ENCODE measurements around the gene SYNRG. TPM values are rescaled to one million over a fixed set of nuclear protein-coding genes. Genes with fewer than 3 reads are reported as not detected.

Gene SYNRG
- total and polyA plus RNA-seq, 8 donors = 7.4 to 26.0 (median 17.0) TPM

DNA sequence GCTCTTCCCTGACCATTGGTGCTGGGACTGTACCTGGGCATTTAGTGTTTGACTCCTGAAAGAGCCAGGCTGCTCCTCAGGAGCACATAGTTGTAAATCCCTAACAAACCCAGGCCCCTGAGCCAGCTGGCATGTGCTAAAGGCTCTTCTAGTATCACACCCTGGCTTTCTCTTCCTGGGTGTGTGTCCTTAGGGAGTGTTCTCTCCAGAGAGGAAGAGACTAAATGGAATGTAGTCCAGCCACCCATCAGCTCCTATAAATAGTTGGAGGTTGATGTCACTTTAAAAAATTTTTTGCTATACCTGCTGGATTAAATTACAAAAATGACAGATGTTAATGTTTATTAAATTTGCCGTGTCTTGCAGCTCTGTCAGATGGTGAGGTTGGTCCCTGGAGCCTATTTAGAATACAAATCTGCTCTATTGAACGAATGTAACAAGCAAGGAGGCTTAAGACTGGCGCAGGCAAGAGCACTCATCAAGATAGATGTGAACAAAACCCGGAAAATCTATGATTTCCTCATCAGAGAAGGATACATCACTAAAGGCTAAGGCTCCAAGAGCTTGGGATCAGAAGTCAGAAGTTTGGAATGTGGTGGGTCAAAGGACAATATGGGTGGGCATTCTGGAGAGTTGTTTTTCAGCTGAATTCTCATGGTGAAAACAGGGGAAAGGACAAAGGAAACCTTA, 132.6 kb downstream of the SYNRG start:
- Histone ChIP-seq H3K4me3 (no peak overlapping the region), H3K36me3 (peaks cover 0 to 58% (median 32%) of the 10 kb centered on the region in 3 donors), H3K9me3 (no peaks in the 10 kb centered on the region), H3K27ac (no peak overlapping the region), H3K4me1 (no peaks in the 10 kb centered on the region), H3K27me3 (no peaks in the 10 kb centered on the region)
- ATAC-seq (peak in 1 of 4 donors; percentile 45), DNase-seq (no peak), FAIRE-seq (no peak)
- intact Hi-C loops (cut with DNase I) = no loop called here
- TF ChIP-seq, protein P1, sequence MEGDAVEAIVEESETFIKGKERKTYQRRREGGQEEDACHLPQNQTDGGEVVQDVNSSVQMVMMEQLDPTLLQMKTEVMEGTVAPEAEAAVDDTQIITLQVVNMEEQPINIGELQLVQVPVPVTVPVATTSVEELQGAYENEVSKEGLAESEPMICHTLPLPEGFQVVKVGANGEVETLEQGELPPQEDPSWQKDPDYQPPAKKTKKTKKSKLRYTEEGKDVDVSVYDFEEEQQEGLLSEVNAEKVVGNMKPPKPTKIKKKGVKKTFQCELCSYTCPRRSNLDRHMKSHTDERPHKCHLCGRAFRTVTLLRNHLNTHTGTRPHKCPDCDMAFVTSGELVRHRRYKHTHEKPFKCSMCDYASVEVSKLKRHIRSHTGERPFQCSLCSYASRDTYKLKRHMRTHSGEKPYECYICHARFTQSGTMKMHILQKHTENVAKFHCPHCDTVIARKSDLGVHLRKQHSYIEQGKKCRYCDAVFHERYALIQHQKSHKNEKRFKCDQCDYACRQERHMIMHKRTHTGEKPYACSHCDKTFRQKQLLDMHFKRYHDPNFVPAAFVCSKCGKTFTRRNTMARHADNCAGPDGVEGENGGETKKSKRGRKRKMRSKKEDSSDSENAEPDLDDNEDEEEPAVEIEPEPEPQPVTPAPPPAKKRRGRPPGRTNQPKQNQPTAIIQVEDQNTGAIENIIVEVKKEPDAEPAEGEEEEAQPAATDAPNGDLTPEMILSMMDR (IDR thresholded peaks at IDR 0.05) = no peak
- WGBS, 2 donors = 77% methylated on average over 4 of the region's 4 CpGs

DNA sequence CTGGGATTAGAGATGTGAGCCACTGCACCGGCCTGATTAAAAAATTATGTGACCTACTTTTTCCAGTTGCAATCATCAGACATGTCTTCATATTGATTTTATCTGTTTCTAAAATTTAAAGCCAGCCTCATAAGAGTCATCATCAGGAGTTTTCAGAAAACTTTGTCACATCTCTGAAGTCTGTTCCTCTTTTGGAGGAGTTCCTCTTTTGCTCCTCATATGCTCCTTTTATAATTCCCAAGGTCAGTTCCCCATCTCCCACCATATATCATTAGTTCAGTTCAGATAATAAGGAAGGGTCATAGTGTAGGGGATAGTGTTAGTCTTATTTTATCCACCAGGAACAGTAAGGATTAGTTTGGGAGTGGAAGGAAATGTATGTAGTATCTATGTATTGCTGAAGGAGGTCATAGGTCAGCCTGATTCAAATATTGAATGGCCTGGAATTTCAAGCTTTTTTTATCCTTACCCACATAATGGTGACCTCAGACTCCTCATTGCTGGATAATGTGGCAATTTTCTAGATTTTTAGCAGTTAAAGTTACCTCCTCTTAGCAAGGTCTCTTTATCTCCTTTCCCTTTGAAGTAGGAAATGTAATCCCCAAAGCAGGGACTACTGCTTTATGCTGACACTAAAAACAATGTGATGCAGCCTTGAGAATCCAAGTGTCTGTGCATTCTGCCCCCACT, 133.3 kb downstream of the SYNRG start:
- intact Hi-C loops (cut with DNase I) = no loop called here
- TF ChIP-seq, protein P1 (IDR thresholded peaks at IDR 0.05) = no peak
- WGBS, 2 donors = 94 to 97% methylated on average over 1 of the region's 1 CpG
- peaks cover 0 to 63% (median 32%) of the 10 kb centered on the region in 3 donors for H3K36me3 ChIP-seq
- no peaks in the 10 kb centered on the region for H3K9me3 ChIP-seq
- ATAC-seq (no peak), DNase-seq (no peak), FAIRE-seq (no peak)
- H3K4me3 ChIP-seq = no peak overlapping the region
- H3K4me1 ChIP-seq = no peaks in the 10 kb centered on the region
- no peak overlapping the region for H3K27ac ChIP-seq
- H3K27me3 ChIP-seq = no peaks in the 10 kb centered on the region

DNA sequence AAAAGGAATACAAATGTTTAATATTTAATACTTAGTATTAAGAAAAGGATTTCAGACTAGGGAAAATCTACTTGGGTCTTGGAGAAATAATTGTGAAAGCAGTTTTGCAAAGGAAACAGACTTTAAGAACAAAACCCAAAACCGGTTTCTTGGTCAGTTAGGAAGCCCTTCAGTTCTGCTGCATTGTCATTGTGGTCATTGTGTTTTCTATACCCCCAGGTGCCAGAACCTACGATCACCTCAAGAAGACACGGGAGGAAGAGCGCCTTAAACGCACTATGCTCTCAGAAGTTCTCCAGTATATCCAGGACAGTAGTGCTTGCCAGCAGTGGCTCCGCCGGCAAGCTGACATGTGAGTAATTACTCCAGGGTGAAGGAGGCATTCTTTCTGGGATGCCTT, 139.0 kb downstream of the SYNRG start:
- Histone ChIP-seq H3K4me3 (no peak overlapping the region), H3K27ac (no peak overlapping the region), H3K27me3 (no peaks in the 10 kb centered on the region), H3K36me3 (peaks cover 0 to 42% (median 16%) of the 10 kb centered on the region in 3 donors), H3K4me1 (no peaks in the 10 kb centered on the region), H3K9me3 (no peaks in the 10 kb centered on the region)
- DNase-seq (no peak), ATAC-seq (no peak), FAIRE-seq (no peak)
- TF ChIP-seq, protein P1 (IDR thresholded peaks at IDR 0.05) = no peak
- 90 to 94% methylated on average over 7 of the region's 7 CpGs for WGBS, 2 donors
- intact Hi-C loops (cut with DNase I) = no loop called here

DNA sequence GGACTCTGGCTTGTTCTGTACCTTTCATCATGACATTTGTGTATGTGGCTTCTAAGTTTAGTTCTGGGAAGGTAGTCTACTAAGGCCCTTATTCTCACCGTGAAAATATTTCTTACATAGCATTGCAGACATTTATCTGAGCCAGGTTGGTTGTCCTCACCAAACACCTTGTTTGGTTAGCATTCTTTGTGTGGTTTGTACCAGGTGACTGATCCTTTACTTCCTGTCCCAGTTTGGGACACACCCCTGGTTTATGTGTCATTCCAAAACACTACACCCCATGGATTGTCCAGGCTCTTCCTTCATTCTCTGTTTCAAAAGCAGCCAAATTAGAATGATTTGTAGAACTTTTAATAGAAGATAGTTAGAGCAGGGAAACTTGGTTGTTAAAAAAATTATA, 142.7 kb downstream of the SYNRG start:
- TF ChIP-seq, protein P1 (IDR thresholded peaks at IDR 0.05) = no peak

More for the DNA sequence above, 142.7 kb downstream of the SYNRG start:
- Histone ChIP-seq H3K36me3 (peaks cover 0 to 26% (median 4%) of the 10 kb centered on the region in 3 donors), H3K27ac (no peak overlapping the region), H3K9me3 (no peaks in the 10 kb centered on the region), H3K27me3 (no peaks in the 10 kb centered on the region), H3K4me1 (no peaks in the 10 kb centered on the region), H3K4me3 (no peak overlapping the region)
- WGBS, 2 donors = 85 to 86% methylated on average over 1 of the region's 1 CpG
- no peak for ATAC-seq
- DNase-seq = no peak
- intact Hi-C loops (cut with DNase I) = loop anchor here in 1 of 3 donors (10.0 kb wide), 1 partner anchor 62 kb away; the partner anchor contains the start of genes ACACA and TADA2A
- FAIRE-seq = no peak
